ENCODE results near the gene FAM120AOS. TPM values are rescaled to one million over a fixed set of nuclear protein-coding genes. Genes with fewer than 3 reads are reported as not detected.

The FAM120AOS gene
- total and polyA plus RNA-seq, 2 of the 4 experiments (the other 2 are of a cell fraction), result 22.7 to 24.7 TPM

GRCh38 chr9:93427655-93428379 is 25.6 kb downstream of the FAM120AOS start:
- no peak overlapping the region for H3K4me3 ChIP-seq (ENCODE audit: insufficient read depth, low read depth, low read length)
- no peak overlapping the region for H3K9ac ChIP-seq (ENCODE audit: low read depth, low read length)
- H3K56ac ChIP-seq (ENCODE audit: extremely low read depth, insufficient read depth, low read length), result no peak overlapping the region
- H3K9me1 ChIP-seq (ENCODE audit: insufficient read depth, low read length), result no peaks in the 10 kb centered on the region
- H2BK15ac ChIP-seq (ENCODE audit: low read depth, low read length), result no peak overlapping the region
- ChIA-PET CTCF (interaction anchor here (0.6 kb wide), 1 partner anchor 124 kb away, joined by 3 read pairs; no protein-coding TSS in a partner anchor), POLR2A (ENCODE audit: unreplicated experiment) (no interaction called here)
- no peaks in the 10 kb centered on the region for H4K20me1 ChIP-seq (ENCODE audit: insufficient read depth, low read length)
- dilution Hi-C loops (cut with HindIII; ENCODE audit: low sequenced_read_pairs, unreplicated experiment) (no loop called here), intact Hi-C loops (cut with micrococcal nuclease) (no loop called here), in situ Hi-C loops (cut with MboI; ENCODE audit: low sequenced_read_pairs) (no loop called here)
- H2AK9ac ChIP-seq (replicated peaks; ENCODE audit: low read depth, low read length, poor library complexity), result no peak overlapping the region
- H4K8ac ChIP-seq (ENCODE audit: low read depth in 2 of 2, low read length in 2 of 2), result no peak overlapping the region
- no peak overlapping the region for H4K91ac ChIP-seq (ENCODE audit: insufficient read depth, low read depth, low read length)
- BruUV-seq (replicated peaks), result no TSS peak
- no peak overlapping the region for H2BK5ac ChIP-seq (ENCODE audit: low read depth, low read length, poor library complexity, severe bottlenecking)
- no peak overlapping the region for H4K5ac ChIP-seq (ENCODE audit: low read depth, low read length)
- no peak overlapping the region for H2BK120ac ChIP-seq (ENCODE audit: low read depth, low read length)
- H3K23ac ChIP-seq (ENCODE audit: low read depth, low read length), result no peak overlapping the region
- ATAC-seq (ENCODE audit: low read depth), result no peak
- H2BK20ac ChIP-seq (ENCODE audit: low read depth, low read length), result no peak overlapping the region
- no peaks in the 10 kb centered on the region for H3K9me3 ChIP-seq (ENCODE audit: control insufficient read depth, insufficient read depth, low read length)
- DNase-seq, result no peak
- H3K4me1 ChIP-seq (ENCODE audit: control insufficient read depth, insufficient read depth, low read length), result no peaks in the 10 kb centered on the region
- H3K27me3 ChIP-seq (ENCODE audit: control insufficient read depth, insufficient read depth, low read length), result peaks cover 1% of the 10 kb centered on the region
- no peak overlapping the region for H3K18ac ChIP-seq (ENCODE audit: low read depth, low read length)
- H2AK5ac ChIP-seq (ENCODE audit: low read depth, low read length), result no peak overlapping the region
- no peak overlapping the region for H2AFZ ChIP-seq (replicated peaks; ENCODE audit: low read length, poor library complexity)
- H3K4me2 ChIP-seq (ENCODE audit: low read depth, low read length), result no peak overlapping the region
- no CpG with 5 or more reads among the region's 5 CpGs for whole genome bisulfite sequencing, 2 experiments (ENCODE audit: extremely low coverage in 2 of 2, insufficient read length in 1 of 2)
- H3K27ac ChIP-seq (ENCODE audit: insufficient read depth, low read length), result no peak overlapping the region
- no peak for TF ChIP-seq RFX5 (IDR thresholded peaks at IDR 0.05; ENCODE audit: low read depth, low read length)
- H3K79me1 ChIP-seq (ENCODE audit: low read depth in 1 of 2, low read length in 2 of 2), result no peaks in the 10 kb centered on the region
- no peaks in the 10 kb centered on the region for H3K36me3 ChIP-seq (ENCODE audit: control insufficient read depth, insufficient read depth, low read length)
- no peak overlapping the region for H3K4ac ChIP-seq (ENCODE audit: low read depth, low read length)
- no peak overlapping the region for H3K14ac ChIP-seq (replicated peaks; ENCODE audit: low read depth, low read length)

All from IMR-90 (cell line).